Measurements from ENCODE around the gene SH3RF1.

The SH3RF1 gene

GRCh38 chr4:169061386-169061785 is 209.4 kb downstream of the SH3RF1 start:
- peak overlapping the region in 3 of 21 experiments; percentile 37 to 89 (median 63) for H3K27ac ChIP-seq
- no peak overlapping the region for H3K4me3 ChIP-seq

GRCh38 chr4:169060391-169061091 is 210.2 kb downstream of the SH3RF1 start:
- Histone ChIP-seq H3K4me3 (no peak overlapping the region), H3K27ac (peak overlapping the region in 17 of 21 experiments; percentile 19 to 89 (median 75))

- H3K4me3 ChIP-seq, result peak overlapping the region in 1 of 7 experiments; percentile 8
- peak overlapping the region in 17 of 21 experiments; percentile 19 to 89 (median 75) for H3K27ac ChIP-seq
These were observed 211.2 kb downstream of the SH3RF1 start for GRCh38 chr4:169059306-169060211.

GRCh38 chr4:169058312-169058711 is 212.4 kb downstream of the SH3RF1 start:
- Histone ChIP-seq H3K27ac (no peak overlapping the region), H3K4me3 (no peak overlapping the region)

- no peak overlapping the region for H3K27ac ChIP-seq
- H3K4me3 ChIP-seq, result no peak overlapping the region
These were observed 215.9 kb downstream of the SH3RF1 start for GRCh38 chr4:169054879-169055278.

- Histone ChIP-seq H3K27ac (peak overlapping the region in 1 of 21 experiments; percentile 22), H3K4me3 (no peak overlapping the region)
These were observed 218.2 kb downstream of the SH3RF1 start for GRCh38 chr4:169052594-169052945.

GRCh38 chr4:169051761-169052593 is 218.8 kb downstream of the SH3RF1 start:
- Histone ChIP-seq H3K4me3 (no peak overlapping the region), H3K27ac (peak overlapping the region in 1 of 21 experiments; percentile 22)

- H3K27ac ChIP-seq, result peak overlapping the region in 1 of 21 experiments; percentile 34
- no peak overlapping the region for H3K4me3 ChIP-seq
These were observed 219.6 kb downstream of the SH3RF1 start for GRCh38 chr4:169050881-169051760.

GRCh38 chr4:169050284-169050683 is 220.5 kb downstream of the SH3RF1 start:
- peak overlapping the region in 2 of 21 experiments; percentile 22 to 34 for H3K27ac ChIP-seq
- no peak overlapping the region for H3K4me3 ChIP-seq

- Histone ChIP-seq H3K27ac (no peak overlapping the region), H3K4me3 (no peak overlapping the region)
These were observed 221.8 kb downstream of the SH3RF1 start for GRCh38 chr4:169048868-169049414.

- H3K4me3 ChIP-seq, result no peak overlapping the region
- H3K27ac ChIP-seq, result no peak overlapping the region
These were observed 222.8 kb downstream of the SH3RF1 start for GRCh38 chr4:169047956-169048355.

- Histone ChIP-seq H3K27ac (no peak overlapping the region), H3K4me3 (no peak overlapping the region)
These were observed 224.7 kb downstream of the SH3RF1 start for GRCh38 chr4:169045862-169046584.

- no peak overlapping the region for H3K27ac ChIP-seq
These were observed 225.9 kb downstream of the SH3RF1 start for GRCh38 chr4:169044714-169045447.

More at GRCh38 chr4:169044714-169045447, 225.9 kb downstream of the SH3RF1 start:
- no peak overlapping the region for H3K4me3 ChIP-seq
